Peyer's patch (tissue), 4 donors: ENCODE measurements around the gene HMGB4.

Experiments used
- POLR2A ChIP-seq, 2 donors: fragments of 450-650 bp; IDR thresholded peaks; one replicate each; pipeline ENCODE4 v1.5.1; 2017; ENCODE audit warnings: antibody characterized with exemption in 2 of 2, mild to moderate bottlenecking in 2 of 2, moderate library complexity in 2 of 2
- TF ChIP-seq, protein P1 (sequence below), 6 experiments: fragments of 450-650 bp in 4 of 6; fragments of 200-600 bp in 2 of 6; sonication (generic) in 1 of 6; IDR thresholded peaks; one replicate each; pipeline ENCODE4 v1.5.1; 2017 to 2019; ENCODE audit warnings: antibody characterized with exemption in 6 of 6, mild to moderate bottlenecking in 3 of 6, moderate library complexity in 1 of 6

DNA sequence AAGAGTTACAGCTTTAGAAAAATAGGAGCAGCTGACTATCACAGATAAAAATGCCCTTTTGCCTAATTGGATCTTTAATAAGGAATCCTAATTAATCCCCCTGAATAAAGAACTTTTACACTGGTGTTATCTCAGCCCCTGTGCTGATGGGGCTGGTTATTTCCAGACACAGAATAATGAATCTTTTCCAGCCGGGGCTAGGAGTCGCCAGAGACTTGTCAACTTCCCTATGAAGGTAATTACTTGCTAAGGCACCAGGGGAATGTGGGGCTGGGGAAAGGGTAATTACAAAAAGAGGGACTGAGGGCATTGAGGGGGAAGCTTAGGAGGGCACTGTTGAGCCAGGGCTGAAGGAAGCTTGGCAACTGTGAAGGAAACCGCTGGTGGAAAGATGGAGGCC, 34.5 kb downstream of the HMGB4 start:
- no peak for TF ChIP-seq POLR2A (IDR thresholded peaks at IDR 0.05)
- TF ChIP-seq, protein P1, sequence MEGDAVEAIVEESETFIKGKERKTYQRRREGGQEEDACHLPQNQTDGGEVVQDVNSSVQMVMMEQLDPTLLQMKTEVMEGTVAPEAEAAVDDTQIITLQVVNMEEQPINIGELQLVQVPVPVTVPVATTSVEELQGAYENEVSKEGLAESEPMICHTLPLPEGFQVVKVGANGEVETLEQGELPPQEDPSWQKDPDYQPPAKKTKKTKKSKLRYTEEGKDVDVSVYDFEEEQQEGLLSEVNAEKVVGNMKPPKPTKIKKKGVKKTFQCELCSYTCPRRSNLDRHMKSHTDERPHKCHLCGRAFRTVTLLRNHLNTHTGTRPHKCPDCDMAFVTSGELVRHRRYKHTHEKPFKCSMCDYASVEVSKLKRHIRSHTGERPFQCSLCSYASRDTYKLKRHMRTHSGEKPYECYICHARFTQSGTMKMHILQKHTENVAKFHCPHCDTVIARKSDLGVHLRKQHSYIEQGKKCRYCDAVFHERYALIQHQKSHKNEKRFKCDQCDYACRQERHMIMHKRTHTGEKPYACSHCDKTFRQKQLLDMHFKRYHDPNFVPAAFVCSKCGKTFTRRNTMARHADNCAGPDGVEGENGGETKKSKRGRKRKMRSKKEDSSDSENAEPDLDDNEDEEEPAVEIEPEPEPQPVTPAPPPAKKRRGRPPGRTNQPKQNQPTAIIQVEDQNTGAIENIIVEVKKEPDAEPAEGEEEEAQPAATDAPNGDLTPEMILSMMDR (IDR thresholded peaks at IDR 0.05): no peak
